Activated CD8-positive, alpha-beta memory T cell treated with anti-CD3 and anti-CD28 coated beads, Interleukin-2, amount 10 ng/mL, durations not matched to agents 7 days and 5 days (primary cell): ENCODE measurements around the gene ADAM15. TPM values are rescaled to one million over a fixed set of nuclear protein-coding genes. Genes with fewer than 3 reads are reported as not detected.

Experiments used
- ATAC-seq: fragments of 150-1000 bp; cut with Tn5 transposase; one replicate; pipeline ENCODE4 v1.10.0; 2021; ENCODE audit warnings: moderate library complexity
- CTCF ChIA-PET: fragments of 350-600 bp; sonication (Branson Sonifier 250); formaldehyde crosslinking; loops from one replicate; lab custom pipeline; 2021; ENCODE audit warnings: antibody characterized with exemption; lab: Charles Lee
- DNase-seq: peaks from one replicate; pipeline ENCODE4 v3.0.0-alpha.2; 2020
- H3K27ac Mint-ChIP-seq: one replicate; pipeline ENCODE4 v1.8.0; 2021; ENCODE audit warnings: mild to moderate bottlenecking, mixed read lengths
- H3K27me3 Mint-ChIP-seq: one replicate; pipeline ENCODE4 v1.8.0; 2021; ENCODE audit warnings: mixed read lengths
- H3K36me3 Mint-ChIP-seq: one replicate; pipeline ENCODE4 v1.8.0; 2021; ENCODE audit warnings: mild to moderate bottlenecking, mixed read lengths
- H3K4me1 Mint-ChIP-seq: one replicate; pipeline ENCODE4 v1.8.0; 2021; ENCODE audit warnings: mixed read lengths
- H3K4me3 Mint-ChIP-seq: one replicate; pipeline ENCODE4 v1.8.0; 2021; ENCODE audit warnings: mild to moderate bottlenecking, moderate library complexity, mixed read lengths
- H3K9me3 Mint-ChIP-seq: one replicate; pipeline ENCODE4 v1.8.0; 2022; ENCODE audit warnings: low read depth, mixed read lengths
- total RNA-seq, 2 experiments: library from RNA; stranded (reverse); gene quantifications; one replicate each; pipeline ENCODE4 v1.2.3, GENCODE V29; 2021

Gene ADAM15
- total RNA-seq, 2 experiments from 2014 or later = 41.7 to 47.5 TPM

DNA sequence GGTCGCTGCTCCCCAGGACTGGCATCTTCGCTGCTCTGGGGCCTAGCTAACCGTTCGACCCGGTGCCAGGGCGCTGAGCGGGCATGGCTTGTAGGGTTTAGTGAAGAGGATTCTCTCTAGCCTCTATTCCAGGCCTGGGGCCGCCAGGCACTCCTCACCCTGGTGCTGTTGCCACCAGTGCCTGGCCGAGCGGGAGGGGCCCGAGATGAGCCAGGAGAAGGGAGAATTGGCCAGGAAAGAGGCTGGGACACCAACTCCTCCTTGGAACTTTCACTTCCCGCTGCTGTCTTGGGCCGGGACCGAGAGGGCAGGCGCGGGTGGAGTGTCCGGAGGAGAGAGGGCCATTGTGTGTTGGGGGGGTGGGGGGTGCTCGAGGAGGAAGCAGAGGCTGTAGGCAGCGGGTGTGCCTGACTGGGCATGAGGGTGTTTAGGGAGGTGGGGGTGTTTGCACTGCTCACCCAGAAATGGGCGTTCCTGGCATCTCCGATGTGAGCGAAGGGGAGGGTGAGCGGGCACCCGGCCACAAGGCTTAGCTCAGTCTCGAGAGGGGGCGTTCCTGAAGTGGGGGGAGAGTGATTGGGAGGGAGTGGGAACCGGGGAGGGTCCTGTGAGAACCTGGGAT is 772 bp downstream of the ADAM15 start:
- CTCF ChIA-PET = interaction anchor here (0.6 to 25.7 kb wide), 19 partner anchors 6 to 415 kb away, joined by 3 to 328 read pairs (median 5); partner anchors contain the start of genes ADAM15, EFNA3, EFNA4 and PBXIP1
- Mint-ChIP-seq H3K9me3 (no peaks in the 10 kb centered on the region), H3K36me3 (no peaks in the 10 kb centered on the region), H3K4me3 (peak overlapping the region; percentile 75), H3K27ac (peak overlapping the region; percentile 72), H3K27me3 (no peaks in the 10 kb centered on the region), H3K4me1 (peaks cover 28% of the 10 kb centered on the region)
- DNase-seq (peak; percentile 55), ATAC-seq (peak; percentile 10)

GRCh38 chr1:155052439-155053395 is 1.6 kb downstream of the ADAM15 start:
- no peaks in the 10 kb centered on the region for H3K27me3 Mint-ChIP-seq
- H3K4me3 Mint-ChIP-seq = peak overlapping the region; percentile 75
- H3K4me1 Mint-ChIP-seq = peaks cover 28% of the 10 kb centered on the region
- H3K36me3 Mint-ChIP-seq = no peaks in the 10 kb centered on the region
- H3K27ac Mint-ChIP-seq = peak overlapping the region; percentile 72
- no peak for ATAC-seq
- CTCF ChIA-PET = interaction anchor here (0.6 to 25.7 kb wide), 13 partner anchors 6 to 416 kb away, joined by 3 to 328 read pairs (median 5); partner anchors contain the start of genes ADAM15, EFNA4 and PBXIP1
- H3K9me3 Mint-ChIP-seq = no peaks in the 10 kb centered on the region
- peak; percentile 54 for DNase-seq

DNA sequence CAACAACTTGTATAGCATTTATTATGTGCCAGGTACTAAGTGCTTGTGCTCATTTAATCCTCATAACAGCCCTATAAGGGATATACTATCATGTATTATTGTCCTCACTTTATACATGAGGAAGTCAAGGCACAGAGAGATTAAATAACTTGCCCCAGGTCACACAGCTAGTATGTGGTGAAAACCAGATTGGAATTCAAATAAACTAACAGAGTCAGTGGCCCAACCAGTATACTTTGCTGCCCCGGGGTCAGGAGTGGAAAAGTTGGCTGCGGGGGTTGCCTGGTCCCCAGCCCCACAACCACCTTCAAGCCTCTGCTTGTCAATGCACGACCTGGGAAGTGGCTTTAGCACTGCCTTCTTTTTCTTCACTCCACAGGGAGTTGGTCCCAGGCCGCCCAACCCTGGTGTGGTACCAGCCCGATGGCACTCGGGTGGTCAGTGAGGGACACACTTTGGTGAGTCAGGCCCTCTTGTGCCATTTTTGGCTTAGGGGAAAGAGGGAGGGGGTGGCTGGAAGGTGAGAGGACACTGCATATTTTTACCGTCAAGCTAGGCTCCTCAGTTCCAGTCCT is 2.5 kb downstream of the ADAM15 start:
- Mint-ChIP-seq H3K27me3 (no peaks in the 10 kb centered on the region), H3K27ac (peak overlapping the region; percentile 44), H3K4me1 (peaks cover 28% of the 10 kb centered on the region), H3K36me3 (no peaks in the 10 kb centered on the region), H3K9me3 (no peaks in the 10 kb centered on the region), H3K4me3 (no peak overlapping the region)
- CTCF ChIA-PET = interaction anchor here (1.3 to 25.7 kb wide), 9 partner anchors 5 to 114 kb away, joined by 4 to 328 read pairs (median 11); partner anchors contain the start of genes ADAM15, EFNA4, FLAD1 and PYGO2
- ATAC-seq = no peak
- DNase-seq = no peak

DNA sequence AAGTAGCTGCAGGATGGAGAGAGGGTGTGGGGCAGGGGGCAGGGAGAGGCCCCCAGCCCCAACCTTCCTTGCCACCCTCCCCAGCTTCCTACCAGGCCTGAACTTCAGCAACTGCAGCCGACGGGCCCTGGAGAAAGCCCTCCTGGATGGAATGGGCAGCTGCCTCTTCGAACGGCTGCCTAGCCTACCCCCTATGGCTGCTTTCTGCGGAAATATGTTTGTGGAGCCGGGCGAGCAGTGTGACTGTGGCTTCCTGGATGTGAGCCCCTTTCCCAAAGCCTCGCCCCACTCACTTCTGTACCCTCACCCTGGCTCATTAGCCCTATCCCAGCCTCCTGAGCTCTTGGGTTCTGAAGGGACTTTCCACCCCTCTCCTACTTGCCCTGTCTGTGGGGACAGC is 6.0 kb downstream of the ADAM15 start:
- no peaks in the 10 kb centered on the region for H3K9me3 Mint-ChIP-seq
- H3K27ac Mint-ChIP-seq = no peak overlapping the region
- DNase-seq (no peak), ATAC-seq (no peak)
- no peak overlapping the region for H3K4me3 Mint-ChIP-seq
- H3K27me3 Mint-ChIP-seq = no peaks in the 10 kb centered on the region
- peaks cover 2% of the 10 kb centered on the region for H3K36me3 Mint-ChIP-seq
- CTCF ChIA-PET = interaction anchor here (0.9 to 25.7 kb wide), 6 partner anchors 11 to 73 kb away, joined by 3 to 328 read pairs (median 195); partner anchors contain the start of gene ADAM15
- H3K4me1 Mint-ChIP-seq = peaks cover 21% of the 10 kb centered on the region

DNA sequence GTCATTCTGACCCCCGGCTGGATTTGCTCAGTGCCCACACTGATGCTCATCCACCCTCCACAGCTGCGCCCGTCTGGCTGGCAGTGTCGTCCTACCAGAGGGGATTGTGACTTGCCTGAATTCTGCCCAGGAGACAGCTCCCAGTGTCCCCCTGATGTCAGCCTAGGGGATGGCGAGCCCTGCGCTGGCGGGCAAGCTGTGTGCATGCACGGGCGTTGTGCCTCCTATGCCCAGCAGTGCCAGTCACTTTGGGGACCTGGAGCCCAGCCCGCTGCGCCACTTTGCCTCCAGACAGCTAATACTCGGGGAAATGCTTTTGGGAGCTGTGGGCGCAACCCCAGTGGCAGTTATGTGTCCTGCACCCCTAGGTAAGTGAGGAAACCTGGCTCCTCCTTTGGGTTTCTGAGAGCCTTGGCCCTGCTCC is 6.7 kb downstream of the ADAM15 start:
- Mint-ChIP-seq H3K4me3 (no peak overlapping the region), H3K4me1 (peaks cover 21% of the 10 kb centered on the region), H3K36me3 (peaks cover 2% of the 10 kb centered on the region), H3K27ac (no peak overlapping the region), H3K27me3 (no peaks in the 10 kb centered on the region), H3K9me3 (no peaks in the 10 kb centered on the region)
- CTCF ChIA-PET = interaction anchor here (1.0 to 25.7 kb wide), 7 partner anchors 12 to 43 kb away, joined by 3 to 328 read pairs (median 71); partner anchors contain the start of genes ADAM15 and EFNA3
- no peak for DNase-seq
- no peak for ATAC-seq

DNA sequence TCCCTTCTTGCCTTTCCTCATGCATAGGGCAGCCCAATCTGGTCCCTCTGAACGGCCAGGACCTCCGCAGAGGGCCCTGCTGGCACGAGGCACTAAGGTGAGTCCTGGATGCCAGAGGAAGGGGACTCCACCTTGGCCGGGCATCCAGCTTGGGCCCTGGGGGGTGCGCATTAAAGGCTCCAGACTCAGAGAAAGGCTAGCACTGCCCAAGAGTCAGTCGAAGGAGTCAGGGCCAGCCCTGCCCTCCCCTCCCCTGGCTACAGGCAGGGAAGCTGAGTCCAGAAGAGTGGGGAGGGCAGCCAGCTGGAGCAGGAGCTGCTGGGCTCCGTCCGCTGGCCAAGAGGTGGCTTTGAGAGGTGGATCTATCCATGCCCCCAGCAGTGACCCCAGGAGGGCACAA is 9.6 kb downstream of the ADAM15 start:
- no peak for DNase-seq
- CTCF ChIA-PET = interaction anchor here (1.1 to 25.7 kb wide), 16 partner anchors 14 to 501 kb away, joined by 3 to 328 read pairs (median 7); partner anchors contain the start of genes ADAM15, EFNA3, FLAD1 and KRTCAP2
- Mint-ChIP-seq H3K36me3 (peaks cover 2% of the 10 kb centered on the region), H3K4me1 (peaks cover 26% of the 10 kb centered on the region), H3K27me3 (peaks cover 4% of the 10 kb centered on the region), H3K9me3 (no peaks in the 10 kb centered on the region), H3K4me3 (no peak overlapping the region), H3K27ac (no peak overlapping the region)
- ATAC-seq = no peak

DNA sequence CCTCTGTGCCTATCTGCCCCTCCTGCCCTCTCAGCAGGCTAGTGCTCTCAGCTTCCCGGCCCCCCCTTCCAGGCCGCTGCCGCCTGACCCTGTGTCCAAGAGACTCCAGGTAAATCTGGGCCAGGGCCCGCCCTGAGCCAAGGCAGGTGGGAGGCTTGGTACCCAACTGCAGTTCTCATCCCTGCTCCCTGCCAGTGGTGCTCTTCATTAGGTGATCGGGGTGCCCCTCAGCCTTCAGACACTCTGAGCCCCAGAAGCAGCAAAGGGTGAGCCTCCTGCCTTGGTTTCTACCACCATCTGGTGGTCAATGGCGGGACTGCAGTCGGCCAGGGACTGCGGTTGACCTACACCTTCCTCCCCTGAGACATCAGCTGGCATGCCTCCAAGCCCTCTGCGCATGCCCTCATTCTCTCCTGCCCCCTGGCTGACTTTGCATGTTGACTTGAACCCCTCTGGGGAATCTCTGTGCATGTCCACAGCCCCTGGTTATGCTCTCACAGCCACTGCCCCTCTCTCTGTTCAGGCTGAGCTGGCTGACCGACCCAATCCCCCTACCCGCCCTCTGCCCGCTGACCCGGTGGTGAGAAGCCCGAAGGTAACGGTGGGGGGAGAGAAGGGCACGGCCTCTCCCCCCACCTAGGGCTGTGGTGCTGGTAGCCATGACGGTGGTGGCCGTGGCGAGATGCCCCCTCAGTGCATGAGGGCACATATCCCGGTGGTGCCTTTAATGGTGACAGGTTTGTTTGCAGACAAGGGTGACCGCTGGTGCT is 10.4 kb downstream of the ADAM15 start:
- H3K4me3 Mint-ChIP-seq = no peak overlapping the region
- ATAC-seq = peak; percentile 68
- H3K9me3 Mint-ChIP-seq = no peaks in the 10 kb centered on the region
- peak; percentile 96 for DNase-seq
- peak overlapping the region; percentile 32 for H3K27ac Mint-ChIP-seq
- H3K27me3 Mint-ChIP-seq = peaks cover 4% of the 10 kb centered on the region
- peaks cover 26% of the 10 kb centered on the region for H3K4me1 Mint-ChIP-seq
- H3K36me3 Mint-ChIP-seq = peaks cover 2% of the 10 kb centered on the region
- CTCF ChIA-PET = interaction anchor here (0.6 to 25.7 kb wide), 33 partner anchors 8 to 502 kb away, joined by 3 to 328 read pairs (median 4); partner anchors contain the start of genes ADAM15, DCST1, DCST2 and DPM3

- H3K27ac Mint-ChIP-seq = no peak overlapping the region
- H3K9me3 Mint-ChIP-seq = no peaks in the 10 kb centered on the region
- peaks cover 4% of the 10 kb centered on the region for H3K27me3 Mint-ChIP-seq
- no peak overlapping the region for H3K4me3 Mint-ChIP-seq
- DNase-seq = peak; percentile 50
- H3K36me3 Mint-ChIP-seq = peaks cover 2% of the 10 kb centered on the region
- H3K4me1 Mint-ChIP-seq = peaks cover 26% of the 10 kb centered on the region
- CTCF ChIA-PET = interaction anchor here (0.6 to 25.7 kb wide), 35 partner anchors 7 to 503 kb away, joined by 3 to 328 read pairs (median 4); partner anchors contain the start of genes ADAM15, DCST1, DCST2 and DPM3
- ATAC-seq = no peak
Measured at GRCh38 chr1:155062151-155062686, 11.1 kb downstream of the ADAM15 start.

DNA sequence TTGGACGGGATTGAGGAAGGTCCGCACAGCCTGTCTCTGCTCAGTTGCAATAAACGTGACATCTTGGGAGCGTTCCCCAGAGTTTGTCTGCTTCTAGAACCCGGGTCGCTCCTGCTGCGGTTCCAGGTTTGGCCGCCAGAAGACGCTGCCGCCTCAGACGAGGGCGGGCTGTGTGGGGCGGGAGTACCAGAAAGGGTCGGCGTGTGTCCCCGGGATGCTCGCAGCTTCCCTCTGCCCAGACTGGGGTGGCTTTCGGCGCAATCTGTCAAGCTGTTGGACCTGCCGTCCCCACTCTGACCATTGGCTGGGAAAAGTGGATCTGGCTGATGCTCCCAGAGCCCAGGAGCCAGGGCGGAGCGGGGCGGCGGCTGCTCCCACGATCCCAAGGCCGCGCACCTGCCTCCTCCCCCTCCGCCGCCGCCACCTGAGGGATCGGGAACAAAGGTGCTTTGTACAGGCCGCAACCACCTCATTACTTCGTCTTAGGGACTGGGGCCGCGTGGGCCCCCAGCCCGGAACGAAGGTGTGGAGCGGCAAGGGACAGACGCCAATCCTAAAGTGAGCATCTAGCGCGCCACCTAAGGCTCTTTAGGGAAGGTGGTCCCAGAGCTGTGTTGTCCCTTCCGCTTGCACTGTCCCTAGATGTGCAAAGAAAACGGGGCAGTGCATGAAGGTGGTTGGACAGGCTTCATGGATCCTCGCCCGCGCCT is 11.7 kb downstream of the ADAM15 start:
- H3K36me3 Mint-ChIP-seq = peaks cover 2% of the 10 kb centered on the region
- H3K4me1 Mint-ChIP-seq = peaks cover 26% of the 10 kb centered on the region
- H3K27ac Mint-ChIP-seq = no peak overlapping the region
- DNase-seq = peak; percentile 89
- no peaks in the 10 kb centered on the region for H3K9me3 Mint-ChIP-seq
- ATAC-seq = peak; percentile 38
- peaks cover 4% of the 10 kb centered on the region for H3K27me3 Mint-ChIP-seq
- peak overlapping the region; percentile 83 for H3K4me3 Mint-ChIP-seq
- CTCF ChIA-PET = interaction anchor here (0.9 to 25.7 kb wide), 12 partner anchors 12 to 122 kb away, joined by 3 to 328 read pairs (median 14); partner anchors contain the start of genes ADAM15, EFNA3, KRTCAP2 and PBXIP1

DNA sequence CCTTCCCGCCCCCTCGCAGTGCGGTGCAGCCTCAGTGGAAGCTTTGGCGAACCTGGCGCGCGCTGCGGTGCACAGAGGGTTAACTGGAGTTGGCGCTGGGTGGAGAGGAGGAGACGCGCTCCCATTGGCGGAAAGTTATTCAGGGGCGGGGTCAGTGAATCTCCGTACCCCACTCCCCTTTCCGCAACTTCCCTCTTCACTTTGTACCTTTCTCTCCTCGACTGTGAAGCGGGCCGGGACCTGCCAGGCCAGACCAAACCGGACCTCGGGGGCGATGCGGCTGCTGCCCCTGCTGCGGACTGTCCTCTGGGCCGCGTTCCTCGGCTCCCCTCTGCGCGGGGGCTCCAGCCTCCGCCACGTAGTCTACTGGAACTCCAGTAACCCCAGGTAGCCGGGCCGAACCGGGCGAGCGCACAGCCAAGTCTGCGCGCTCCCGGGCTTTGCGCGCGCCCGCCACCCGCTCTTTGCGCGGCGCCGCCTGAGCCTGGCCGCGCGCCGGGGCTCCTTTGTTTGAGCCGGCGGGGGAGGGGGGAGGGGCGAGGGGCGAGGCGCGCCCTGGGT is 12.5 kb downstream of the ADAM15 start, which contains the start of gene EFNA4:
Gene EFNA4 (plus strand): TSS at position 191 of the 561 bp plus-strand sequence. CDS start 84 bp downstream, at position 275.
- Mint-ChIP-seq H3K9me3 (no peaks in the 10 kb centered on the region), H3K27ac (peak within 1 kb of the TSS; percentile 8), H3K4me3 (peak within 1 kb of the TSS; percentile 83), H3K4me1 (peaks cover 26% of the 10 kb centered on the region), H3K27me3 (peaks cover 4% of the 10 kb centered on the region), H3K36me3 (peaks cover 2% of the 10 kb centered on the region)
- DNase-seq (peak; percentile 90), ATAC-seq (peak; percentile 88)
- CTCF ChIA-PET = interaction anchor here (0.9 to 25.7 kb wide), 12 partner anchors 11 to 123 kb away, joined by 3 to 328 read pairs (median 14); partner anchors contain the start of genes ADAM15, EFNA3, KRTCAP2 and PBXIP1
